Liver (tissue), 3 donors: Measurements from ENCODE around the gene NBPF20.
"Not testable (repeated sequence)": the region's sequence is repeated elsewhere in the genome, so short reads cannot be mapped to it uniquely, and the experiment has no call there.

Source experiments
- CTCF ChIP-seq: fragments of 150-350 bp; IDR thresholded peaks from 2 replicates; pipeline ENCODE4 v1.5.1; 2017; ENCODE audit warnings: improper control_type of control experiment, low read depth, low read length; ENCODE audit not compliant: missing input control
- RXRA ChIP-seq, 2 donors: IDR thresholded peaks; 2 replicates each; pipeline ENCODE4 v1.6.1; 2017 to 2018; ENCODE audit warnings: antibody characterized with exemption in 2 of 2, mild to moderate bottlenecking in 1 of 2
- TF ChIP-seq, protein P1 (sequence below): IDR thresholded peaks from 2 replicates; pipeline ENCODE4 v1.6.1; 2016; ENCODE audit warnings: antibody characterized with exemption, mild to moderate bottlenecking
- TF ChIP-seq, protein P2 (sequence below): IDR thresholded peaks from 2 replicates; pipeline ENCODE4 v1.6.1; 2016; ENCODE audit warnings: antibody characterized with exemption
- donor health status: healthy.
- donor health status: healthy.

DNA sequence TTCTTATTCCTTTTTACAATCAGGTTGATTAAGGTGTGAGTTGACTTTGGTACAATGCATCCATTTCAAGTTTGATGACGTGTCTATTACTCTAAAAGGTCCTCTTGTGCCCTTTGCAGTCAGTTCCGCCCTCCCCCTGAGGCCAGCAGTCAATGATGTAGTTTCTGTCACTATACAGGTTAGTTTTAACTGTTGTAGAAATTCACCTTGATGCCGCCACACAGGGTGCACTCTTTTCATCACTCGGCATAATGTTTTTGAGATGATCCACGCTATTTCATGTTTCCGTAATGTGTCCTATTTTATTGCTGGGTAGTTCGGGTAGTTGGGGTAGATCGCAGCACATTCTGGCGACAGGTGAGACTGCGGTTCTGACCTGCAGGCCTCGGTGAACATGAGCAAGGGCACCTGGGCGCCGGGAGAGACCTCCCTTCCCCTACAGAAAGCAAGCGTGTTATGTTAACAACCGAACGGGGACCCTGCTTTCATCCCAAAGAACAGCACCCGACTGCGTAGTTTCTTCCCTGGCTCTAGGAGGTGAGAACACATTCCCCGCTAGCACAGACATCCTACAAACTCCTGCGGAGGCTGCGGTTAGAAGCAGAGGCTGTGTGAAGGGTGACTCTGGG, 39.4 kb upstream of the NBPF20 start:
- not testable (repeated sequence) for TF ChIP-seq CTCF; RXRA (IDR thresholded peaks at IDR 0.05)
- TF ChIP-seq, protein P1, sequence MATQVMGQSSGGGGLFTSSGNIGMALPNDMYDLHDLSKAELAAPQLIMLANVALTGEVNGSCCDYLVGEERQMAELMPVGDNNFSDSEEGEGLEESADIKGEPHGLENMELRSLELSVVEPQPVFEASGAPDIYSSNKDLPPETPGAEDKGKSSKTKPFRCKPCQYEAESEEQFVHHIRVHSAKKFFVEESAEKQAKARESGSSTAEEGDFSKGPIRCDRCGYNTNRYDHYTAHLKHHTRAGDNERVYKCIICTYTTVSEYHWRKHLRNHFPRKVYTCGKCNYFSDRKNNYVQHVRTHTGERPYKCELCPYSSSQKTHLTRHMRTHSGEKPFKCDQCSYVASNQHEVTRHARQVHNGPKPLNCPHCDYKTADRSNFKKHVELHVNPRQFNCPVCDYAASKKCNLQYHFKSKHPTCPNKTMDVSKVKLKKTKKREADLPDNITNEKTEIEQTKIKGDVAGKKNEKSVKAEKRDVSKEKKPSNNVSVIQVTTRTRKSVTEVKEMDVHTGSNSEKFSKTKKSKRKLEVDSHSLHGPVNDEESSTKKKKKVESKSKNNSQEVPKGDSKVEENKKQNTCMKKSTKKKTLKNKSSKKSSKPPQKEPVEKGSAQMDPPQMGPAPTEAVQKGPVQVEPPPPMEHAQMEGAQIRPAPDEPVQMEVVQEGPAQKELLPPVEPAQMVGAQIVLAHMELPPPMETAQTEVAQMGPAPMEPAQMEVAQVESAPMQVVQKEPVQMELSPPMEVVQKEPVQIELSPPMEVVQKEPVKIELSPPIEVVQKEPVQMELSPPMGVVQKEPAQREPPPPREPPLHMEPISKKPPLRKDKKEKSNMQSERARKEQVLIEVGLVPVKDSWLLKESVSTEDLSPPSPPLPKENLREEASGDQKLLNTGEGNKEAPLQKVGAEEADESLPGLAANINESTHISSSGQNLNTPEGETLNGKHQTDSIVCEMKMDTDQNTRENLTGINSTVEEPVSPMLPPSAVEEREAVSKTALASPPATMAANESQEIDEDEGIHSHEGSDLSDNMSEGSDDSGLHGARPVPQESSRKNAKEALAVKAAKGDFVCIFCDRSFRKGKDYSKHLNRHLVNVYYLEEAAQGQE, result not testable (repeated sequence)
- TF ChIP-seq, protein P2, sequence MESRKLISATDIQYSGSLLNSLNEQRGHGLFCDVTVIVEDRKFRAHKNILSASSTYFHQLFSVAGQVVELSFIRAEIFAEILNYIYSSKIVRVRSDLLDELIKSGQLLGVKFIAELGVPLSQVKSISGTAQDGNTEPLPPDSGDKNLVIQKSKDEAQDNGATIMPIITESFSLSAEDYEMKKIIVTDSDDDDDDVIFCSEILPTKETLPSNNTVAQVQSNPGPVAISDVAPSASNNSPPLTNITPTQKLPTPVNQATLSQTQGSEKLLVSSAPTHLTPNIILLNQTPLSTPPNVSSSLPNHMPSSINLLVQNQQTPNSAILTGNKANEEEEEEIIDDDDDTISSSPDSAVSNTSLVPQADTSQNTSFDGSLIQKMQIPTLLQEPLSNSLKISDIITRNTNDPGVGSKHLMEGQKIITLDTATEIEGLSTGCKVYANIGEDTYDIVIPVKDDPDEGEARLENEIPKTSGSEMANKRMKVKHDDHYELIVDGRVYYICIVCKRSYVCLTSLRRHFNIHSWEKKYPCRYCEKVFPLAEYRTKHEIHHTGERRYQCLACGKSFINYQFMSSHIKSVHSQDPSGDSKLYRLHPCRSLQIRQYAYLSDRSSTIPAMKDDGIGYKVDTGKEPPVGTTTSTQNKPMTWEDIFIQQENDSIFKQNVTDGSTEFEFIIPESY, result not testable (repeated sequence)
